Measurements from ENCODE around the gene AHRR. TPM values are rescaled to one million over a fixed set of nuclear protein-coding genes. Genes with fewer than 3 reads are reported as not detected.

Gene AHRR
- total RNA-seq, 1 donor from 2014 or later: 7.4 TPM

Other genes with a start within 250 kb of the AHRR start
- 9.5 TPM for gene PLEKHG4B, start 229.5 kb upstream of the AHRR start, total RNA-seq
- not detected for gene LRRC14B, start 130.2 kb upstream of the AHRR start, total RNA-seq
- gene CCDC127, start 103.6 kb upstream of the AHRR start, total RNA-seq: 3.6 TPM
- 98.2 TPM for gene SDHA, start 103.4 kb upstream of the AHRR start, total RNA-seq
- gene PDCD6, start 50.1 kb upstream of the AHRR start, total RNA-seq: 109 TPM
- gene EXOC3, start 121.5 kb downstream of the AHRR start, total RNA-seq: 63.3 TPM
- gene SLC9A3, start 202.7 kb downstream of the AHRR start, total RNA-seq: 1.1 TPM

Measured in ureter (tissue), 1 donor.